CD4-positive, alpha-beta T cell treated with Interleukin-4 for 1 hour (primary cell): Measurements from ENCODE around the gene KCNH6.

ENCODE experiments used
- DNase-seq, 2 donors: peaks; one replicate each; pipeline ENCODE4 v3.0.0-alpha.2; 2020 to 2022

Gene KCNH6, protein sequence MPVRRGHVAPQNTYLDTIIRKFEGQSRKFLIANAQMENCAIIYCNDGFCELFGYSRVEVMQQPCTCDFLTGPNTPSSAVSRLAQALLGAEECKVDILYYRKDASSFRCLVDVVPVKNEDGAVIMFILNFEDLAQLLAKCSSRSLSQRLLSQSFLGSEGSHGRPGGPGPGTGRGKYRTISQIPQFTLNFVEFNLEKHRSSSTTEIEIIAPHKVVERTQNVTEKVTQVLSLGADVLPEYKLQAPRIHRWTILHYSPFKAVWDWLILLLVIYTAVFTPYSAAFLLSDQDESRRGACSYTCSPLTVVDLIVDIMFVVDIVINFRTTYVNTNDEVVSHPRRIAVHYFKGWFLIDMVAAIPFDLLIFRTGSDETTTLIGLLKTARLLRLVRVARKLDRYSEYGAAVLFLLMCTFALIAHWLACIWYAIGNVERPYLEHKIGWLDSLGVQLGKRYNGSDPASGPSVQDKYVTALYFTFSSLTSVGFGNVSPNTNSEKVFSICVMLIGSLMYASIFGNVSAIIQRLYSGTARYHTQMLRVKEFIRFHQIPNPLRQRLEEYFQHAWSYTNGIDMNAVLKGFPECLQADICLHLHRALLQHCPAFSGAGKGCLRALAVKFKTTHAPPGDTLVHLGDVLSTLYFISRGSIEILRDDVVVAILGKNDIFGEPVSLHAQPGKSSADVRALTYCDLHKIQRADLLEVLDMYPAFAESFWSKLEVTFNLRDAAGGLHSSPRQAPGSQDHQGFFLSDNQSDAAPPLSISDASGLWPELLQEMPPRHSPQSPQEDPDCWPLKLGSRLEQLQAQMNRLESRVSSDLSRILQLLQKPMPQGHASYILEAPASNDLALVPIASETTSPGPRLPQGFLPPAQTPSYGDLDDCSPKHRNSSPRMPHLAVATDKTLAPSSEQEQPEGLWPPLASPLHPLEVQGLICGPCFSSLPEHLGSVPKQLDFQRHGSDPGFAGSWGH

DNA sequence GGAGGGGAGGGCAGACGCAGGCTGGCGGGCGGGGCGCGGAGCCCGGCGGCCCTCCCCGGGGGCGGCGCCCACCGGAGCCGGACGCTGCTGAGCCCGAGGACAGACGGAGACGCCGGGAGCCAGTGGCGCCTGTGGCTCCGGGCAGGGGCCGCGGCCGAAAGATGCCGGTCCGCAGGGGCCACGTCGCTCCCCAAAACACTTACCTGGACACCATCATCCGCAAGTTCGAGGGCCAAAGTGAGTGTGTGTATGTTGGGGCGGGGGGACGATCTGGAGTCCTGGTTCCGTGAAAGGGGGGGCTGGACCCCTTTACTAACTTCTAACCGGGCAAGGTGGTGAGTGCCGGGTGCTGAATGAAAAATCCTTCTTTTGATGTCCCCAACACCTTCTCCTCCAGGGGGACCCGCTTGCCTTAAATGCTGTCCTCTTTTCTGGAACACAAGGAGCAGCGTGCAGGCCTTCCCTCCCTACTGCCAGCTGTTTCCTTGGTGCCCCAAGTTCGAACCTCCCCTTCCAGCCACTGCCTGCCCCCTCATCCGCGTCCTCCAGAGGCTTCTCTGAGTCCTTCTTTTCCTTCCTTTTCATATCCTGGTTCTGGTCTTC lies at the start of gene KCNH6:
KCNH6 (plus strand) TSS at position 106 of the 603 bp plus-strand sequence; CDS start at position 162, 56 bp downstream.
- no peak for DNase-seq

DNA sequence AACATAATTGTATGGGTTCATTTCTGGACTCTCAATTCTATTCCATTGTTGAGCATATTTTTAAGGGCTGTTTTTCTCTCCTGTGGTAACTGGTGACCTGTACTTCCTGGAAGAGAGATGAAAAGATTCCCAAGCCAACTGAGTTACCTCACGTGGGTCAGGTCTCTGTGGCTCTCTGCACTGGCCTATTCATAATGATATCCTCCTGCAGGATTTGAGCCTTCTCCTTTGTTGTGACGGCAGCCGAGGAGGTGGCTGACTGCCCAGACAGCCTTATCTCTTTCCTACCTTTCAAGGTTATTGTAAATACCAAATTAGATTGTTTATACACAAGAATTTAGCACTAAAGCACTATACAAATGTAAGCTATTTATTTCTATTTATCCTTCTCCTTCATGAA lies 49.0 kb upstream of the KCNH6 start:
- no peak for DNase-seq

DNA sequence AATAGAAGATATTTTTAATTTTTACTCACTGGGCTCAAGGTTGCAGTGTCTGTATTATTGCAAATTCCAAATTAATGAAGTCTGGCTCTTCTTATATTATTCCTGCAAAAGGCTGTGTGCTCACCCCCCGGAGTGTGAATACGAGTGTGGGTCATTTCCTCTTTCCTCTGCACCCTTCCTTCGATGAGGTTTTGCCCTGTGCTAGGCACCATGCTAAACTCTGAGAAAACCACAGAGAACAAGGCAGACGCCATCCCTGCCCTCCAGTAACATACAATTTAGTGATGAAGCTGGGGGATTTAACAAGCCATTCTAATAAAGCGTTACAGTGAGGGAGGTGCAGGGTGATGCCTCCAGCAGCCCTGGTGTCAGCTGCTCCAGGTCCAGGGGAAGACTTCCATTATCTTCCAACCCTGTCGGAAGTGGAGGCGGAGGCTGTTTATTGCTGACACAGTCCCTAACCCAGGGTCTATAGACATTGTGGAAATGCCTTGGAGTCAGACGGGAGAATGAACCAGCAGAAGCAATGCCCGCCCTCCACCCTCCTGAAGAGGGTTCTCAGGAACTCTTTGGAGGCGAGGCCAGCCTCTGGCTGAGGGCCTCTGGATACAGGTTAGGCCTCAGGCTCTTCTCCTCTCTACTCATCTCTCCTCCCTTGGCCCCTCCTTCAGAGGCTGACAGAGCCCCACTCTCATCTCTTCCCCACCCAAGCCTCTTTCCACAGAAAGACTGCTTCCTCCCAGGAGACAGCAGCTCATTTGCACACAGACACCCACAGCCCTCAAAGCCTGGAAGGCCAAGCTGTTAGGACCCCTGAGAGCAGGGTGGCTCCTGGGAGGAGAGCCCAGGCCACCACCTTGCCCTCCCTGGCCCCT lies 48.3 kb upstream of the KCNH6 start:
- no peak for DNase-seq

- DNase-seq, result no peak
Measured at GRCh38 chr17:63475491-63476412, 47.4 kb upstream of the KCNH6 start.

DNA sequence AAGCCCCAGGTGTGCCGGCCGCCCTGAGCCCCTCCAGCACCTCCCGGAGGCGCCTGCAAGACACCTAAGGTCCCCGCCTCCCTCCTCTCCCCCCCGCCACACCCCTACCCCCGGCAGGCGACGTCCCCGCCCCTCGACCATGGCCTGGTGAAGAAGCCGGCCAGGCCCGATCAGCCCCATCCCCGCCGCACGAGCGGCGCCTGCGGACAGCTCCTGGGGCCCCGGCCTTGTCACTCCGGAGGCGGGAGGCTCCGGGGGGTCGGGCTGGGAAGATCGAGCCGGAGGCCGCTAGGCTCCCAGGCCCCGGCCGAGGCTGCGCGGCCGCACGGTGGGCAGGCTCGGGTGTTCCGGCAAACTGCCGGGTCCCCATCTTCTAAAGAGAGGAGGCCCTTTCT lies 46.7 kb upstream of the KCNH6 start:
- peak in 1 of 2 donors; percentile 16 for DNase-seq

- DNase-seq, result peak; percentile 21 to 49
Measured at GRCh38 chr17:63476854-63477479, 46.2 kb upstream of the KCNH6 start, which contains the start of gene ACE. Gene ACE, plus strand, starts transcription at chr17:63477061. Its CDS starts 34 bp downstream, at chr17:63477095.

DNA sequence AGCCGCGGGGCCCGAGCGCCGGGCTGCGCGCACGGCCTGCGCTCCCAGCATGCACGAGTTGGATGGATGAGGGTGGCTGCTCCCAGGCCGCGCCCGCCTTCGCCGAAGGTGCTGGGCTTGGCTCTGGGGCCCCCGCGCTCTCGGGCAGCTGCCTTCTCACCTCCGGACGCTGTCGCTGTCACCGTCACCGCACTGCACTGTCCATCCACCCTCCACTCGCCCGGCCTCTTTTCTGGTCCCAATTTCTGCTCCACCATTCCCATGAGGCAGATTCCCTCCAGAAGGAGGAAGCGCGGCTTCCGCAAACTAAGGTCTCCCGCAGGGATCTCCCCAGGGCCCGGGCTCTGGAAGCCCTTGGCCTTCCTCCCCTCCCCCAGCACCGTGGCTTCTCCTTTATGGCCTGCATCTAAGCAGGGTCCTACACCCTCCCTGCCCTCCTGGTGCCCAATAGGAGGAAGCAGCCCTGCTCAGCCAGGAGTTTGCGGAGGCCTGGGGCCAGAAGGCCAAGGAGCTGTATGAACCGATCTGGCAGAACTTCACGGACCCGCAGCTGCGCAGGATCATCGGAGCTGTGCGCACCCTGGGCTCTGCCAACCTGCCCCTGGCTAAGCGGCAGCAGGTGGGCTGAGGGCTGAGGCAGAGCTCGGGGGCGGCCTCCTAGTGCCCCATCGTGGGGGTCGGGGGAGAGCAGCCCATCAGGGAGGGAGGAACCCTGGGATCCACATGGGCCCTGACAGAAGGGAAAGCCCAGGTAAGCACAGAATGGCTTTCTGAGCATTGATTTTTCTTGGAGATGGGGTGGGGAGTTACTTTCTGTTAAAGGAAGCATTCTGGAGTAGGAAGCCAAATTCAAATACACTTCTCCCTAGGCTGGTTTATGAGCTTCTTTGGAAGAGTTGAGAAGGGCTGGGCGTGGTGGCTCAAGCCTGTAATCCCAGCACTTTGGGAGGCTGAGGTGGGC lies 45.4 kb upstream of the KCNH6 start:
- DNase-seq, result no peak

DNA sequence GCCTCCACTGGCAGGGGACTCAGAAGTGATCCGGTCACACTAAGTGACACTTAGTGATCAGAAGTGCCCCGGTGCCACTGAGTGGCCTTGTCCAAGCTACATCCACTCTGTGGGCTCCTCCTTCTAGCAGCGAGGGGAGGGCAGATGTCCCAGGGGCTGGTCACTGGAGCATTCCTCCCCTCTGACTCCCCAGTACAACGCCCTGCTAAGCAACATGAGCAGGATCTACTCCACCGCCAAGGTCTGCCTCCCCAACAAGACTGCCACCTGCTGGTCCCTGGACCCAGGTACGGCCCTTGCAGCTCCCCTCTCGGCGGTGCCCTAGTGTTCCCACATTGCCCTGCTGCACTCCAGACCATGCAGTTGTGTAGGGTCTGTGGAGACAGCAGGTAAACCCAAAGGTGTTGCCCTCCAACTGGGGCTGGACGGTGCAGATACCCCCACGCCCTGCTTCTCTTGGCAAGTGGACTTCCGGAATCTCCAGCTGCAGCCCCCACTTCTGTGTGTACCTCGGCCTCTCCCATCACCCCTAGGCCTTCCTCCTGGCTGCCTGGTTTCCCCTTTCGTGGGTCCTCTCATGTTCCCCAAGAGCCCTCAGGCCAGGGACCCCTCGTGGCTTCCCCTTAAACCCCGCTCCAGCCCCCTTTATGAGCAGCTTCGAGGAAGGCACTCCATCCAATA lies 44.2 kb upstream of the KCNH6 start:
- peak; percentile 76 to 82 for DNase-seq

DNA sequence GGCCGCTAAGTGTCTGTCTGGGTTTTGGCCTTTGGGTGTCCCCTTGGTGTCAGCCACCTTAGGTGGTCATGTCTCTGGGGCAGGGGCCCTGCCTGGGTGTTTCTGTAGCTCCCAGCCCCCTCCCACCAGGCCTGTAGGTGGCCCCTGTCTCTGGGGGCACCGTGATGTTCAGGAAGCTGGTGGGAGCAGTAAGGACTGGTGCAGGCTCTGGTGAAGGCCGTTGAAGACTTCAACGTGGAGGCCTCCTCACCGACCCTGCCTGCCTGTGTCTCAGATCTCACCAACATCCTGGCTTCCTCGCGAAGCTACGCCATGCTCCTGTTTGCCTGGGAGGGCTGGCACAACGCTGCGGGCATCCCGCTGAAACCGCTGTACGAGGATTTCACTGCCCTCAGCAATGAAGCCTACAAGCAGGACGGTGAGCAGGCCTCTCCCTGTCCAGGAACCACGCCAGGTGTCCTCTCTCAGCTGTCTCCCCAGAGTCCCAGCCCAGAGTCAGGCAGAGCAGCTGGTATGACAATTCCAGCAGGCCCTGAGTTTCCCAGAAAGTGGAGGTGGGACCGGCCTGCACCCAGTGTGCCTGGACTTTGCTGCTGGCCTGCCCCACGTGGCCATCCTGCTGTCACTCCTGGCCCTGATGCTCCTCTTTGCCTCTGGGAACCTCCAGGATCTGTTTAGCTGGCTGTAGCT lies 43.5 kb upstream of the KCNH6 start:
- no peak for DNase-seq

GRCh38 chr17:63480192-63480784 lies 42.9 kb upstream of the KCNH6 start:
- no peak for DNase-seq

- DNase-seq, result no peak
Measured at GRCh38 chr17:63480826-63481487, 42.2 kb upstream of the KCNH6 start.

DNA sequence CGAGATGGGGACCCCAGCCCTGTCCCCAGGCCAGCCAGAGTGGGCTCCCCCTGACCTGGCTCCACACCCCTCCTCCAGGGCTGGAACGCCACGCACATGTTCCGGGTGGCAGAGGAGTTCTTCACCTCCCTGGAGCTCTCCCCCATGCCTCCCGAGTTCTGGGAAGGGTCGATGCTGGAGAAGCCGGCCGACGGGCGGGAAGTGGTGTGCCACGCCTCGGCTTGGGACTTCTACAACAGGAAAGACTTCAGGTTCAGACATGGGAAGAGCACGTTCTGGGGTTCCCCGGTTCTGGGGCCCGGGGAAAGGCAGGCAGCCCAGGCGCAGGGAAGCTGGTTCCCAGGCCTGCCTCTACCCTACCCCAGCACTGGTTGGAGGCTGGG lies 41.7 kb upstream of the KCNH6 start:
- DNase-seq, result no peak

DNA sequence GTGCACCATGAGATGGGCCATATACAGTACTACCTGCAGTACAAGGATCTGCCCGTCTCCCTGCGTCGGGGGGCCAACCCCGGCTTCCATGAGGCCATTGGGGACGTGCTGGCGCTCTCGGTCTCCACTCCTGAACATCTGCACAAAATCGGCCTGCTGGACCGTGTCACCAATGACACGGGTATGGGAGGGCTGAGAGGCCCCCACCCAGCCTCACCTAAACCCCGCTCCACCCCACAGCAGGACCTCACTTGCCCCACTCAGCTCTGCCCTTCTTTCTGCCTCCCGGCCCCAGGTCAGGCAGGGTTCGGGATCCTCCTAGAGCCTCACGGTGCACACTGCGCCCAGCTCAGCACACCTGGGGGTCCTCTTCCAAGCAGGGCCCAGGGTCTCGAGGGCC lies 40.6 kb upstream of the KCNH6 start:
- DNase-seq, result no peak

GRCh38 chr17:63483038-63483437 lies 40.1 kb upstream of the KCNH6 start:
- DNase-seq, result no peak

DNA sequence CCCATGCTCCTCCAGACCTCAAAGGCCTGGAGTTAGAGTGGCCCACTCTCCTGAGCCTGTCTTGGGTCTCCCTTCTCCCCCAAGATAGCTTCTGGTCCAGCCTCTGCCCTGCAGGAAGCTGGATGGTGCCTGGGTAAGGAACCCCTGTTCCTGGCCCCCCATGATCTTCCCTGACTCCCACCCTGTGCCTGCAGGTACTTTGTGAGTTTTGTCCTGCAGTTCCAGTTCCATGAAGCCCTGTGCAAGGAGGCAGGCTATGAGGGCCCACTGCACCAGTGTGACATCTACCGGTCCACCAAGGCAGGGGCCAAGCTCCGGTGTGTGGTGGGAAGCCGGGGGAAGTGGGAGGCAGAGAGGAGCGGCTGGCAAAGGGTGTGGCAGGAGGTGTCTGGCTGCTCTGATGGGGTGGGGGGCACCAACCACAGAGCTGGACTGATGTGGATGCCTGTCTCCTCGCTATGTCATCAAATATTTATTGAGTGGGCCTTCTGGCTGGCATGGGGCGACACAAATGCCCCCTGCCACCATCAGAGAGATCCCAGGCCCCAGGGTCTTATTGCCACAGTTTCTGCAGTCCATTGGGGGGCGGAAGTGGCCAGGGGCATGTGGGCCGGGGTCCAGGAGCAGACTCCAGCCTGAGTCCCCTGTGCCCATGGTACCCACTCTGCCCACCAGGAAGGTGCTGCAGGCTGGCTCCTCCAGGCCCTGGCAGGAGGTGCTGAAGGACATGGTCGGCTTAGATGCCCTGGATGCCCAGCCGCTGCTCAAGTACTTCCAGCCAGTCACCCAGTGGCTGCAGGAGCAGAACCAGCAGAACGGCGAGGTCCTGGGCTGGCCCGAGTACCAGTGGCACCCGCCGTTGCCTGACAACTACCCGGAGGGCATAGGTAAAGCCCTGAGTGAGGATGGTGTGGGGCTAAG lies 39.2 kb upstream of the KCNH6 start:
- no peak for DNase-seq
